ENCODE results near the gene UGT1A4. TPM values are rescaled to one million over a fixed set of nuclear protein-coding genes. Genes with fewer than 3 reads are reported as not detected.

The UGT1A4 gene
- total RNA-seq, 1 donor from 2014 or later, result not detected

DNA sequence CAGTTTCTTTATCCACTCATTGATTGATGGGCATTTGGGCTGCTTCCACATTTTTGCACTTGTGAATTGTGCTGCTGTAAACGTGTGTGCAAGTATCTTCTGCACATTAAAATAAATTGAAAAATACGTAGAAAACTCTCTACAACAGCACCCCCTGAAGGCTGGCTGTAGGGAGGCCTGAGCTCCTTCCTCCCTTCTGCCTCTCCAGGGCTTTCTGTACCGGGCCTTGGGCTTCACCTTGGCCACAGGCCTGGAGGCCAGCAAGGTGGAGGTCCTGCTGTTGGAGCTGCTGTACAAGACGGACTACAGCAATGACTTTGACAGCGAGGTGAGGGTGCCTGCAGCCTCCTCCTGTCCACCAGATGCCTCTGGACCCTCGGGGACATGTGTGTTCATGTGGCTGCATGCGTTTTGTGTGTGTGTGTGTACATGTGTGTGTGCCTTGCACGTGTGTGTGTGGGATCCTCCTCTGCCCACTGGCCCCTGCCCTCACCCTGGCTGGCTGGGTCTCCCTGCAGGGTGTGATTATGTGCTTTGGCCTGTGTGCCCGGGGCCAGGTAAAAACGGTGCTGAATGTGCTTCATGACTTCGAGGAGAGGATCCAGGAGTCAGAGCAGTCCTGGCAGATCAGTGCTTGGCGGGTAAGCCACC is 88.8 kb downstream of the UGT1A4 start:
- Histone ChIP-seq H3K36me3 (no peaks in the 10 kb centered on the region), H3K27me3 (no peaks in the 10 kb centered on the region), H3K4me1 (no peaks in the 10 kb centered on the region), H3K4me3 (no peak overlapping the region), H3K27ac (no peak overlapping the region), H3K9me3 (no peaks in the 10 kb centered on the region)
- DNase-seq, result peak; percentile 31
- TF ChIP-seq, protein P1, sequence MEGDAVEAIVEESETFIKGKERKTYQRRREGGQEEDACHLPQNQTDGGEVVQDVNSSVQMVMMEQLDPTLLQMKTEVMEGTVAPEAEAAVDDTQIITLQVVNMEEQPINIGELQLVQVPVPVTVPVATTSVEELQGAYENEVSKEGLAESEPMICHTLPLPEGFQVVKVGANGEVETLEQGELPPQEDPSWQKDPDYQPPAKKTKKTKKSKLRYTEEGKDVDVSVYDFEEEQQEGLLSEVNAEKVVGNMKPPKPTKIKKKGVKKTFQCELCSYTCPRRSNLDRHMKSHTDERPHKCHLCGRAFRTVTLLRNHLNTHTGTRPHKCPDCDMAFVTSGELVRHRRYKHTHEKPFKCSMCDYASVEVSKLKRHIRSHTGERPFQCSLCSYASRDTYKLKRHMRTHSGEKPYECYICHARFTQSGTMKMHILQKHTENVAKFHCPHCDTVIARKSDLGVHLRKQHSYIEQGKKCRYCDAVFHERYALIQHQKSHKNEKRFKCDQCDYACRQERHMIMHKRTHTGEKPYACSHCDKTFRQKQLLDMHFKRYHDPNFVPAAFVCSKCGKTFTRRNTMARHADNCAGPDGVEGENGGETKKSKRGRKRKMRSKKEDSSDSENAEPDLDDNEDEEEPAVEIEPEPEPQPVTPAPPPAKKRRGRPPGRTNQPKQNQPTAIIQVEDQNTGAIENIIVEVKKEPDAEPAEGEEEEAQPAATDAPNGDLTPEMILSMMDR (IDR thresholded peaks at IDR 0.05), result no peak
- no peak for ATAC-seq
- intact Hi-C loops (cut with DNase I), result no loop called here

DNA sequence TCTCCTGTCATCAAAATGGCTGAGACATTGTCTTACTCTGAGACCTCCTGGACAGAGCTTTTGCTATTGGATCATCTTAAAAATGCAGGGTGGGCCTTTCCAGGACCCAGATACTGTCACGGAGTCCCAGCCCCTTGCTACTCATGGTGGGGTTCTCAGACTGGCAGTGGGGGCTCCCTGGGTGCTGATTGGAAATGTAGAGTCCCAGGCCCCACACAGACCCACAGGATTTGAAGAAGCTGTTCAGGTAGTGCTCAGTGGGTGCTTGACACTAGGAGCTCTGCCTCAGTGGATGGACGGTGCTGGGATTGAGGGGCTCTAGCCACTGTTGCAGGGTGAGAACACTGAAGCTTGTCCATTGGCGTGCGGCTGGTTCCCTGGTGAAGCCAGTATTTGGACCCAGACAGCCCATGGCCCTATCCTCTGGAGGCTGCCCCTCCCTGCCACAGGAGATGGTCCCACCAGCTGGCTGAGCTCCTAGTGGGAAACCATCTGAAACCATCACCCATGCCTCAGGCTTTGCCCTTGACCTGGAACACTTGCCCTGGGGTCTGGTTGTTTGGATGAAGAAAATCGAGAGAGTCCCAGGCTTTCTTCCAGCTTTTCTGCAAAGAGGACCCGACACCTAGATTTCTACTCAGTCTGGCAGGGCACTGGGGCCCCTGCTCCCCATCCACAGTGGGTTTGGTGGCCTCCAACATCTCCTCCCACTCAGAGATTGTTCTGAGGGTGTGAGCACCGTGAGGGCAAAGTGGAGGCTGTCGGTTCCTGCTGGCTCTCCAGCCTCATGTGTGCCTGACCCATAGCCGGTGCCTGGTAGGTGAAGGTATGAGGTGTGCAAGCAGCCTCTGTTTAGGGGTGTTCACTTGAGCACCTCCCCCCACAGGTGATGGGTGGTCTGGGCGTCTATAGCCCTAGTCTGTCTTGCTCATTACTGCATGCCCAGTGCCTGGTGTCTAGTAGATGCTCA is 89.7 kb downstream of the UGT1A4 start:
- peak; percentile 46 for DNase-seq
- intact Hi-C loops (cut with DNase I), result no loop called here
- TF ChIP-seq, protein P1 (IDR thresholded peaks at IDR 0.05), result no peak
- no peak for ATAC-seq
- Histone ChIP-seq H3K27me3 (no peaks in the 10 kb centered on the region), H3K36me3 (no peaks in the 10 kb centered on the region), H3K4me1 (no peaks in the 10 kb centered on the region), H3K9me3 (no peaks in the 10 kb centered on the region), H3K27ac (no peak overlapping the region), H3K4me3 (no peak overlapping the region)

DNA sequence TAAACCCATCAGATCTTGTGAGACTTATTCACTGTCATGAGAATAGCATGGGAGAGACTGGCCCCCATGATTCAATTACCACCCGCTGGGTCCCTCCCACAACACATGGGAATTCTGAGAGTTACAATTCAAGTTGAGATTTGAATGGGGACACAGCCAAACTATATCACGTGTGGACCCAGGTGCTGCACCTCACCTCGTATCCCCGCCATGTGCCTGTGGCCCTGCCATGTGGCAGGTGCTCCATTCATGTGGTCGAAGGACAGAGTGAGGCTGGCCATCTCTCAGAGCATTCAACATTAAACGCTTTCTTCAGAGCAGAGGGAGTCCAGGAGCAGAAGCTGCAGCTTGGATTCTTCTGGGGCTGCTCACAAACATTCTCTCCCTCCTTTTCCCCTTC is 91.8 kb downstream of the UGT1A4 start:
- TF ChIP-seq, protein P1 (IDR thresholded peaks at IDR 0.05), result no peak
- DNase-seq (peak; percentile 16), ATAC-seq (no peak)
- Histone ChIP-seq H3K27me3 (no peaks in the 10 kb centered on the region), H3K27ac (no peak overlapping the region), H3K36me3 (no peaks in the 10 kb centered on the region), H3K4me3 (no peak overlapping the region), H3K9me3 (no peaks in the 10 kb centered on the region), H3K4me1 (no peaks in the 10 kb centered on the region)
- intact Hi-C loops (cut with DNase I), result no loop called here

DNA sequence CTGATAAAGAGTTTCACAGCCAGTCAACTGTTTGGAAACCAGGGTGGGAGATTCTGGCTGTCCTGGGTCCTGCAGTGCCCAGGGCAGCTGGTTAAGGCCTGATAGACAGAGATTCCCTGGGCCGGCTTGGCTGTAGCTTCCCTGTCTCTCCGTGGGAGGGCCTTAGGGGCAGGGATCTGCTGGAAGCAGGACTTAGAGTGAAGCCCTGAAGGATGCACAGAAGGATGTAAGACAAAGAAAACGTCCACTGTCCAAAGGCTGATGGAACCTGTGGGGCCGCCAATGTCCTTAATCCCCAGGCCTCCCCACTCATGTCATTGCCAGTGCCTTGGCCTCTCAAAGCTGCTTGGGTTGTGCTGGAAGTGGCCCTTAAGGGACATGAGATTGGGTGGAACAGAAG is 92.6 kb downstream of the UGT1A4 start:
- Histone ChIP-seq H3K36me3 (no peaks in the 10 kb centered on the region), H3K9me3 (no peaks in the 10 kb centered on the region), H3K4me3 (no peak overlapping the region), H3K27me3 (no peaks in the 10 kb centered on the region), H3K27ac (no peak overlapping the region), H3K4me1 (no peaks in the 10 kb centered on the region)
- ATAC-seq (no peak), DNase-seq (peak; percentile 43)
- intact Hi-C loops (cut with DNase I), result no loop called here
- TF ChIP-seq, protein P1 (IDR thresholded peaks at IDR 0.05), result no peak

DNA sequence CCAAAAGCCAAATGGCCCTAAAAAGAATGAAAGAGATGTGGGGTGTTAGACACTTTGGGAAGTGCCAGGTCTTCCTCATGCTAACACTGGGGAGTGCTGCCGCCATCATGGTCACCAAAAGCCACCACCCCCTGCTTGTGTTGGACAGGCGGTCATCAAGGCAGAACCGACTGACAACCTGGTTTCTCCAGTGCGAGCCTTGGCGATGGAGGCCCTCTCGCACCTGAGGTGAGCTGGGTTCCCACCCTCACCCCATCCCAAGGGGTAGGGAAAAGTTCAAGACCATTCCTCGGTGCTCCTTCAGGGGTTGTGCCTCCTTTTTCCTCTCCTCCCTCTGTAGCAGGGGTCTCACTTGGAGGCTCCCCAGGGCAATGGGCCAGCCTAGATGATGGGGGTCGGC is 93.2 kb downstream of the UGT1A4 start:
- TF ChIP-seq, protein P1 (IDR thresholded peaks at IDR 0.05), result no peak
- intact Hi-C loops (cut with DNase I), result no loop called here
- Histone ChIP-seq H3K27me3 (no peaks in the 10 kb centered on the region), H3K36me3 (no peaks in the 10 kb centered on the region), H3K4me1 (no peaks in the 10 kb centered on the region), H3K27ac (no peak overlapping the region), H3K9me3 (no peaks in the 10 kb centered on the region), H3K4me3 (no peak overlapping the region)
- ATAC-seq (no peak), DNase-seq (peak; percentile 38)

Data from upper lobe of right lung (tissue), 1 donor.